ENCODE results near the gene MARCKS.

DNA sequence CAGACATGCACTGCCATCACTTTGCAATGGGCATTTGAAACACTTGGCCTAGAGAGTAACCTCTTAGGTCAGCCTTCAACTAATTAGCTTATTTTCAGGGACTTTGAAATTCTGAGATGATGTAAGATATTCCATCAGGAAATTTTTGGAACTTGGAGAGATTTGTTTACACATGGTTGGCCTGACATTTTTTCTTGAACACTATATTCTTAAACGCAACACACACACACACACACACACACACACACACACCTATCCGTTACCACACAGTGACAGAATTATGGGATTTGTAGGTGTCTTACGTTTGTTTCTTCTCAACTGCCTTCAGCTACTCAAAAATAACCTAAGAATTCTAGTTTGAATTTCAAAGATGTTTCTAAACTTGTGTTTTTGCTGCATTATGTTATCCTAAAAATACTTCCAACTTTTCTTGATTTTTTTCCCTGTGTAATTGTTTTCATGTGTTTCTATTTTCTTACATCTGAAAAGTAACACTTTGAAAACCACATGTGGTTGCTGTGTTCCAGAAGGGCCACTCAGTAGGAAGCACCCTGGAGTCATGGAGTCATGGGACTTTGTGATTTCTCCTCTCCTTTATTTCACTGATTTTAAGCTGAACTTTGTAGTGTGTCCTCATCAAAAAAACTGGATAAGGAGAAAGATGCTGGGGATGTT is 31.9 kb downstream of the MARCKS start:
- no peak for TF ChIP-seq EZH2 (IDR thresholded peaks at IDR 0.05)
- TF ChIP-seq, protein P1, sequence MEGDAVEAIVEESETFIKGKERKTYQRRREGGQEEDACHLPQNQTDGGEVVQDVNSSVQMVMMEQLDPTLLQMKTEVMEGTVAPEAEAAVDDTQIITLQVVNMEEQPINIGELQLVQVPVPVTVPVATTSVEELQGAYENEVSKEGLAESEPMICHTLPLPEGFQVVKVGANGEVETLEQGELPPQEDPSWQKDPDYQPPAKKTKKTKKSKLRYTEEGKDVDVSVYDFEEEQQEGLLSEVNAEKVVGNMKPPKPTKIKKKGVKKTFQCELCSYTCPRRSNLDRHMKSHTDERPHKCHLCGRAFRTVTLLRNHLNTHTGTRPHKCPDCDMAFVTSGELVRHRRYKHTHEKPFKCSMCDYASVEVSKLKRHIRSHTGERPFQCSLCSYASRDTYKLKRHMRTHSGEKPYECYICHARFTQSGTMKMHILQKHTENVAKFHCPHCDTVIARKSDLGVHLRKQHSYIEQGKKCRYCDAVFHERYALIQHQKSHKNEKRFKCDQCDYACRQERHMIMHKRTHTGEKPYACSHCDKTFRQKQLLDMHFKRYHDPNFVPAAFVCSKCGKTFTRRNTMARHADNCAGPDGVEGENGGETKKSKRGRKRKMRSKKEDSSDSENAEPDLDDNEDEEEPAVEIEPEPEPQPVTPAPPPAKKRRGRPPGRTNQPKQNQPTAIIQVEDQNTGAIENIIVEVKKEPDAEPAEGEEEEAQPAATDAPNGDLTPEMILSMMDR (IDR thresholded peaks at IDR 0.05) = no peak
